ENCODE results near the gene CDKN2AIPNL.

Gene CDKN2AIPNL

DNA sequence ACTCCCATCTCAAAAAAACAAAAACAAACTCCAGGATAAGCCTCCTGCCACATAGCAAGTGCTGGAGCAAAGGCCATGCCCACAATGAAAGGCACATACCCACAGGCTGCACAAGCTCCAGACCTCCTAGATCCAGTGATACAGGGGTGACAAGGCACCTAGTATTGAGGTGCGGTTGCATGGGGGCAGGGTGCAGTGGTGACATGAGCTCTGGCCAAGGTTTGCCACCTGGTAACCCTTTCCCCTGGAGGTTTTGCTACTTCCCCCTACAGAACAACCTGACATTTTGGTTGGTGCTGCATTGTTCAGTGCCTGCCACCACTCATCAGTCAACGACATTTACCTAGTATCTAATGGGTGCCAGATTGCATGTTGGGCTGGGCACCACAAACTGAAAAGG is 14.5 kb downstream of the CDKN2AIPNL start:
- Histone ChIP-seq H3K4me2 (ENCODE audit: insufficient read depth, low read length) (no peak overlapping the region), H3K79me2 (ENCODE audit: insufficient read depth, low read length) (no peaks in the 10 kb centered on the region), H4K20me1 (ENCODE audit: insufficient read depth, low read length) (no peaks in the 10 kb centered on the region), H3K36me3 (ENCODE audit: insufficient read depth, low read length) (peaks cover 69% of the 10 kb centered on the region), H3K4me3 (ENCODE audit: low read depth in 1 of 2, low read length in 2 of 2) (no peak overlapping the region), H3K27me3 (ENCODE audit: insufficient read depth, low read length, poor library complexity) (no peaks in the 10 kb centered on the region), H2AFZ (ENCODE audit: low read depth, low read length) (no peak overlapping the region), H3K9ac (ENCODE audit: low read depth, low read length) (no peak overlapping the region), H3K9me3 (ENCODE audit: insufficient read depth, low read length, severe bottlenecking) (no peaks in the 10 kb centered on the region), H3K27ac (ENCODE audit: low read length) (no peak overlapping the region), H3K4me1 (ENCODE audit: insufficient read depth, low read length) (no peaks in the 10 kb centered on the region)
- ATAC-seq (ENCODE audit: insufficient read depth, low read depth), result no peak
- no peak for DNase-seq
- TF ChIP-seq EZH2 (IDR thresholded peaks at IDR 0.05; ENCODE audit: borderline replicate concordance, low read depth, low read length, severe bottlenecking), result no peak
- TF ChIP-seq, protein P1, sequence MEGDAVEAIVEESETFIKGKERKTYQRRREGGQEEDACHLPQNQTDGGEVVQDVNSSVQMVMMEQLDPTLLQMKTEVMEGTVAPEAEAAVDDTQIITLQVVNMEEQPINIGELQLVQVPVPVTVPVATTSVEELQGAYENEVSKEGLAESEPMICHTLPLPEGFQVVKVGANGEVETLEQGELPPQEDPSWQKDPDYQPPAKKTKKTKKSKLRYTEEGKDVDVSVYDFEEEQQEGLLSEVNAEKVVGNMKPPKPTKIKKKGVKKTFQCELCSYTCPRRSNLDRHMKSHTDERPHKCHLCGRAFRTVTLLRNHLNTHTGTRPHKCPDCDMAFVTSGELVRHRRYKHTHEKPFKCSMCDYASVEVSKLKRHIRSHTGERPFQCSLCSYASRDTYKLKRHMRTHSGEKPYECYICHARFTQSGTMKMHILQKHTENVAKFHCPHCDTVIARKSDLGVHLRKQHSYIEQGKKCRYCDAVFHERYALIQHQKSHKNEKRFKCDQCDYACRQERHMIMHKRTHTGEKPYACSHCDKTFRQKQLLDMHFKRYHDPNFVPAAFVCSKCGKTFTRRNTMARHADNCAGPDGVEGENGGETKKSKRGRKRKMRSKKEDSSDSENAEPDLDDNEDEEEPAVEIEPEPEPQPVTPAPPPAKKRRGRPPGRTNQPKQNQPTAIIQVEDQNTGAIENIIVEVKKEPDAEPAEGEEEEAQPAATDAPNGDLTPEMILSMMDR (IDR thresholded peaks at IDR 0.05; ENCODE audit: borderline replicate concordance, extremely low read depth, low read length, poor library complexity, severe bottlenecking), result no peak

DNA sequence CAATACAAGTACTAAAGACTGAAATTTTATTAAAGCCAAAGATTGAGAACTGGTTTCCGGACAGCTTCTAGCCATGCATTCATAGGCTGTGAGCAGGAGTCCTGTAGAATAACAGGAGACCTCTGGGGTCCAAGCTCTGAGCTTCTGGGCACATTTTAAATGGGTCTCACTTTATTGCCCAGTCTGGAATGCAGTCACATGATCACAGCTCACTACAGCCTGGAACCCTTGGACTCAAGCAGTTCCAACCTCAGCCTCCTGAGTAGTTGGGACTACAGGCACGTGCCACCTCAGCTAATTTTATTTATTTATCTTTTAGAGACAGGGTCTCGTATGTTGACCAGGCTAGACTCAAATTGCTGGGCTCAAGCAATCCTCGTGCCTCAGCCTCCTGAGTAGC is 15.4 kb downstream of the CDKN2AIPNL start:
- no peak for DNase-seq
- no peak overlapping the region for H3K4me2 ChIP-seq (ENCODE audit: insufficient read depth, low read length)

DNA sequence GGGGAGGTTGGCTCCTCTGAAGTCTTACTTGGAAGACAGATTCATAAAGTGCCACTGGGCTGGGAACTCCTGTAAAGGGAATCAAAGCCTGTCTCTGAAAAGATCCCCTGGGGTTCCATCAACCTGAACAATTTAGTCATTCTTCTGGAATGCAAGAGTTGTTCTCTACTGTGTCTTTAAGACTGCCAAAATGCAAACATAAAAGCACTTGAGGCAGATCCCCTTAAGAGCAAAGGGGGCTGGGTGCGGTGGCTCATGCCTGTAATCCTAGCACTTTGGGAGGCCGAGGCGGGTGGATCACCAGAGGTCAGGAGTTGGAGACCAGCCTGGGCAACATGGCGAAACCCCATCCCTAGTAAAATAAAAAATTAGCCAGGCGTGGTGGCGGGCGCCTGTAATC is 16.7 kb downstream of the CDKN2AIPNL start:
- Histone ChIP-seq H3K9ac (ENCODE audit: low read depth, low read length) (no peak overlapping the region), H3K9me3 (ENCODE audit: insufficient read depth, low read length, severe bottlenecking) (no peaks in the 10 kb centered on the region), H3K4me2 (ENCODE audit: insufficient read depth, low read length) (no peak overlapping the region), H3K27ac (ENCODE audit: low read length) (no peak overlapping the region), H3K27me3 (ENCODE audit: insufficient read depth, low read length, poor library complexity) (no peaks in the 10 kb centered on the region), H4K20me1 (ENCODE audit: insufficient read depth, low read length) (no peaks in the 10 kb centered on the region), H2AFZ (ENCODE audit: low read depth, low read length) (no peak overlapping the region), H3K79me2 (ENCODE audit: insufficient read depth, low read length) (no peaks in the 10 kb centered on the region), H3K4me1 (ENCODE audit: insufficient read depth, low read length) (no peaks in the 10 kb centered on the region), H3K4me3 (ENCODE audit: low read depth in 1 of 2, low read length in 2 of 2) (no peak overlapping the region), H3K36me3 (ENCODE audit: insufficient read depth, low read length) (peaks cover 85% of the 10 kb centered on the region)
- ATAC-seq (ENCODE audit: insufficient read depth, low read depth), result no peak
- DNase-seq, result no peak
- TF ChIP-seq, protein P1 (IDR thresholded peaks at IDR 0.05; ENCODE audit: borderline replicate concordance, extremely low read depth, low read length, poor library complexity, severe bottlenecking), result no peak
- TF ChIP-seq EZH2 (IDR thresholded peaks at IDR 0.05; ENCODE audit: borderline replicate concordance, low read depth, low read length, severe bottlenecking), result no peak

More for the DNA sequence above, 15.4 kb downstream of the CDKN2AIPNL start:
- Histone ChIP-seq H3K79me2 (ENCODE audit: insufficient read depth, low read length) (no peaks in the 10 kb centered on the region), H4K20me1 (ENCODE audit: insufficient read depth, low read length) (no peaks in the 10 kb centered on the region), H3K4me1 (ENCODE audit: insufficient read depth, low read length) (no peaks in the 10 kb centered on the region), H3K9me3 (ENCODE audit: insufficient read depth, low read length, severe bottlenecking) (no peaks in the 10 kb centered on the region), H3K9ac (ENCODE audit: low read depth, low read length) (no peak overlapping the region), H3K27ac (ENCODE audit: low read length) (no peak overlapping the region), H3K27me3 (ENCODE audit: insufficient read depth, low read length, poor library complexity) (no peaks in the 10 kb centered on the region), H3K4me3 (ENCODE audit: low read depth in 1 of 2, low read length in 2 of 2) (no peak overlapping the region), H2AFZ (ENCODE audit: low read depth, low read length) (no peak overlapping the region), H3K36me3 (ENCODE audit: insufficient read depth, low read length) (peaks cover 74% of the 10 kb centered on the region)
- TF ChIP-seq EZH2 (IDR thresholded peaks at IDR 0.05; ENCODE audit: borderline replicate concordance, low read depth, low read length, severe bottlenecking), result no peak
- TF ChIP-seq, protein P1 (IDR thresholded peaks at IDR 0.05; ENCODE audit: borderline replicate concordance, extremely low read depth, low read length, poor library complexity, severe bottlenecking), result no peak
- ATAC-seq (ENCODE audit: insufficient read depth, low read depth), result no peak

DNA sequence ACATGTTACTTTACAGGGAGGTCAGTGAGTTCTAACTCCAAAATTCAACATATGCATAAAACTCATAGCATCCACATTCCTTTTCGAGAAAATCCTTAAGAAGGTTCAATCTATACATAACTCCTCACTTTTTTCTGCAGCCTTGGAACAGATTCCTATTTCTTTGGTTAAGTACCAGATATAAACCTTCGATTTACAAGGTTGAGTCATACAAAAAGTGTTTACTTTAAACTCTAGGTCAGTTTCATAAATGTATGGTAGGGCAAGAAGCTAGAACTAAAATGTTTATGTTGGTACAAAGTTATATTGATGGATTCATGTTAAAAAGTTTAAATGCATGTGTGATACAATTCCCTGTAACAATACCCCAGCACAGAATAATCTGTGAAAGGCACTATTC is 19.4 kb downstream of the CDKN2AIPNL start:
- Histone ChIP-seq H2AFZ (ENCODE audit: low read depth, low read length) (no peak overlapping the region), H3K9ac (ENCODE audit: low read depth, low read length) (no peak overlapping the region), H3K27me3 (ENCODE audit: insufficient read depth, low read length, poor library complexity) (no peaks in the 10 kb centered on the region), H3K4me1 (ENCODE audit: insufficient read depth, low read length) (no peaks in the 10 kb centered on the region), H4K20me1 (ENCODE audit: insufficient read depth, low read length) (no peaks in the 10 kb centered on the region), H3K36me3 (ENCODE audit: insufficient read depth, low read length) (peaks cover 86% of the 10 kb centered on the region), H3K9me3 (ENCODE audit: insufficient read depth, low read length, severe bottlenecking) (no peaks in the 10 kb centered on the region), H3K79me2 (ENCODE audit: insufficient read depth, low read length) (0 out of 2 replicates have a peak, but pooled peaks cover 2% of the 10 kb centered on the region), H3K4me2 (ENCODE audit: insufficient read depth, low read length) (no peak overlapping the region), H3K4me3 (ENCODE audit: low read depth in 1 of 2, low read length in 2 of 2) (no peak overlapping the region), H3K27ac (ENCODE audit: low read length) (no peak overlapping the region)
- no peak for TF ChIP-seq EZH2 (IDR thresholded peaks at IDR 0.05; ENCODE audit: borderline replicate concordance, low read depth, low read length, severe bottlenecking)
- TF ChIP-seq, protein P1 (IDR thresholded peaks at IDR 0.05; ENCODE audit: borderline replicate concordance, extremely low read depth, low read length, poor library complexity, severe bottlenecking), result no peak
- ATAC-seq (ENCODE audit: insufficient read depth, low read depth), result no peak
- no peak for DNase-seq

Measured in DND-41 (cell line).